Activated T-cell treated with anti-CD3 and anti-CD28 coated beads for 1 hour (primary cell): ENCODE measurements around the gene XRRA1.
"Not testable (repeated sequence)": the region's sequence is repeated elsewhere in the genome, so short reads cannot be mapped to it uniquely, and the experiment has no call there.

Experiments used
- DNase-seq: peaks from one replicate; pipeline ENCODE4 v3.0.0-alpha.2; 2020; ENCODE audit warnings: low read depth

XRRA1 gene

DNA sequence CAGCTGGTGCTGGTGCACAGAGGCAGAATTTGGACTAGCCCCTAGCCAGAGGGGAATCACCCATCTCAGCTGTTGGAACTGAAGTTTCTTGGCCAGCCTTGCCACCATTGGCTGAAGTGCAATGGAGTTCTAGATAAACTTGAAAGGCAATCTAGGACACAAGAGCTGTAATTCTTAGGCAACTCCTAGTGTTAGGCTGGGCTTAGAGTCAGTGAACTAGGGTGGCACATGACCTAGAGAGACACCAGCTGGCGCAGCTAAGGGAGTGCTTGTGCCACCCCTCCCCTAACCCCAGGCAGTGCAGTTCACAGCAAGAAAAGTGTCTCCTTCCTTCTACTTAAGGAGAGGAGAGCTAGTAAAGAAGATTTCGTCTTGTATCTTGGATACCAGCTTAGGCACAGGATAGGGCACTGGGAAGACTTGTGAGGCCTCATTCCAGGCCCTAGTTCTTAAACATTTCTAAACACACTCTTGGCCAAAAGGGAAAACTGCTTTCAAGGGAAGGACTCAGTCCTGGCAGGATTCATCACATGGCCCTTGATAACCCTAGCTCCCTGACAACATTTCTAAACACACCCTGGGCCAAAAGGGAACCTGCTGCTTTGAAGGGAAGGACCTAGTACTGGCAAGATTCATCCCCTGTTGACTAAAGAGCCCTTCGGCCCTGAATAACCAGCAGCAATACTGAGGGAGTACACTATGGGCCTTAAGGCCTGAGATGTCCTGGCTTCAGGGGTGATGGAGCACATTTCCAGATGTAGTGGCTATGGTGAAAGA lies 53.4 kb downstream of the XRRA1 start:
- no peak for DNase-seq

DNA sequence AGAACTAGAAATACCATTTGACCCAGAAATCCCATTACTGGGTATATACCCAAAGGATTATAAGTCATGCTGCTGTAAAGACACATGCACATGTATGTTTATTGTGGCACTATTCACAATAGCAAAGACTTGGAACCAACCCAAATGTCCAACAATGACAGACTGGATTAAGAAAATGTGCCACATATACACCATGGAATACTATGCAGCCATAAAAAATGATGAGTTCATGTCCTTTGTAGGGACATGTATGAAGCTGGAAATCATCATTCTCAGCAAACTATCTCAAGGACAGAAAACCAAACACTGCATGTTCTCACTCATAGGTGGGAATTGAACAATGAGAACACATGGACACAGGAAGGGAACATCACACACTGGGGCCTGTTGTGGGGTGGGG lies 55.9 kb downstream of the XRRA1 start:
- DNase-seq, result not testable (repeated sequence)

DNA sequence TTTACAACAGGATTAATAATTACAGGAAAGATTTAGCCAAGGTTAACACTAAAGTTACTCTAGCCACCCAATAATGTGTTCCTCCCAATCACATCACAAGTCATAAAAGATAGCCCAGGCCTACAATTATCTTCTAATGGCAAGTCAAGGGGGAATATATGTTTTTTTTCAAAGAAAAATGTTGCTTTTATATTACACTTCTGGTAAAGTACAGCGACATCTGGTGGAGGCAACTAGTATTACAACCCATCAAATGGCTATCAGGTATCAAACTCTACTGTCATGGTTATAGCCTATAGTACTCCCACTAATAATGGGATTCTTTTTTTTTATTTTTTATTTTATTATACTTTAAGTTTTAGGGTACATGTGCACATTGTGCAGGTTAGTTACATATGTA lies 71.8 kb downstream of the XRRA1 start:
- DNase-seq, result no peak

DNA sequence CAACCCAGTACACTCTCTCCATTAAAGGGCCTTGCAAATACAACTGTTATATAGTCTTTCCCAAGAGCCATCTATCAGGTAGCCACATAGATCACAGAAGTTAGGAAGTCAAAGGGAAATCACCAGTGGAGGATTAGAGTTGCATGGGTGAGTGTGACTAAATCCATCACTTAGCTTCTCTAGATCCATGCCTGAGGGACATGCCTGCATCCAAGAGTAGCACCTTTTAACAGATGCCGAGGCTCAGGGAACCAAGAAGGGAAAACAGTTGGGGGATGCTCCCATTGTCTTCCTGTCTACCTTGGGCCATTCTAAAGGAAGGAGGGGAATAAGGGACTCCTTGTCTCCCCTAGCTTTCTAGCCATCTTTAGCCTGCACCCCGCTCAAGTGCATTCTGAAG lies 77.9 kb downstream of the XRRA1 start:
- DNase-seq, result no peak

DNA sequence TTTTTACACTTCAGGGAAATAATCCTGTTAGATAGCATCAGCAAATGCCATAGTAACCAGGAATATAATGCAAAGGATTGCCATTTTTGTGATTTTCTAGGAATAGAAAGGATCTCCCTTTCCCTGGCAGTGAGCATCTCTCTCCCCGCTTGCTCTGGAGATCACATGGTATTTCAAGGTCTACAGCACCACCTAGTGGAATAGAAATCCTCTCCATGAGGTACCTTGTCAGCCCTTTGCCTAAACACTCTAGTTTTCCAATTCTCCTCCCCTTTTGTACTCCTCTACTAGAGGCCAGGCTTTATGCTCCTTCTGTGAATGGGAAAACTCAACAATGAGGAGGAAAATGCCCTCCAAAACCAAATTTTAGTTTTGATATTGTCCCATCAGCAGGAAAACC lies 78.4 kb downstream of the XRRA1 start:
- no peak for DNase-seq

DNA sequence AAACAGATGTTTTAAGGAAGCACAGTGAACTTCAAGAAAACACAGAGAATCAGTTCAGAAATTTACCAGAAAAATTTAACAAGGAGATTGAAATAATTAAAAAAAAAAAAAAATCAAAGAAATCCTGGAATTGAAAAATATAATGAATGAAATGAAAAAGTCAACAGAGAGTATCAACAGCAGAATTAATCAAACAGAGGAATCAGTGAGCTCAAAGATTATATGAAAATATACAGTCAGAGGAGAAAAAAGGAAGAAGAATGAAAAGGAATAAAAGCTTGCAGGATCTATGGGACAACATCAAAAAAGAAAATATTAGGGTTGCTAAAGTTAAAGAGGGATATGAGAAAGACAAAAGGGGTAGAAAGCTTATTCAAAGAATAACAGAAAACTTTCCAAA lies 82.3 kb downstream of the XRRA1 start:
- DNase-seq, result no peak

DNA sequence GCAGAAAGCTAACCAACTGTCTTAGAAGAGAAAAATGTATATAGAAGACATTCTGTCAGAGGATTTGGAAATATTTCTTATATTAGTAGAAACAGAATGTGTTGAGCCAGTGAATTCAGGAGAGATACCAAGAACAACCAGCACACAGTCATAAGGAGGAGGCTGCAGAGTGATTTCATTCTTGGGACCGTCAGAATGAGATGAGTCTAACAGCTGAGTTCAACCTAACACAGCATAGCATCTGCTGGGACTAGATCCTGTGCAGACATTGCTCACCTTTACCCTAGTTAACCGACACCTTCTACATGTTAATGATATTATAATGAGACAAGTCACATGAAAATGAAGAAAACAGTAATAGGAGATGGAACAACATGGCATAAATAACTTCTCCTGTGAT lies 85.5 kb downstream of the XRRA1 start:
- DNase-seq, result no peak

DNA sequence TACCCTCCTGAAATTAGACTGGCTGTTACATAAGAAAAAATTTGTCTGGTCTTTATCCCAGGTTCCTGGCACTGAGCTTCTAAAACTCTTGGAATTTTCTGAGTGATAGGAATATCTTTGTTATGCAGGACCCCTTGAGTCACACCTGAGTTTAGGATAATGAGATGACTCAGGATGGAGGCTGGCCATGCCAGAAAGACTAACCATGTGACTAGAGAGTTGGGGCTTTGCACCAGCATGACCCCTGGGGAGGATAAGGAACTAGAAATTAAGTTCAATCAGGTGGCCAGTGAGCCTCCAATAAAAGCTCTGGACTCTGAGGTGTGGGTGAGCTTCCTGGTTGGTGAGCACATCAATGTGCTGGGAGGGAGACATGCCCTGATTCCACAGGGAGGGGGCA lies 88.1 kb downstream of the XRRA1 start:
- DNase-seq, result no peak

DNA sequence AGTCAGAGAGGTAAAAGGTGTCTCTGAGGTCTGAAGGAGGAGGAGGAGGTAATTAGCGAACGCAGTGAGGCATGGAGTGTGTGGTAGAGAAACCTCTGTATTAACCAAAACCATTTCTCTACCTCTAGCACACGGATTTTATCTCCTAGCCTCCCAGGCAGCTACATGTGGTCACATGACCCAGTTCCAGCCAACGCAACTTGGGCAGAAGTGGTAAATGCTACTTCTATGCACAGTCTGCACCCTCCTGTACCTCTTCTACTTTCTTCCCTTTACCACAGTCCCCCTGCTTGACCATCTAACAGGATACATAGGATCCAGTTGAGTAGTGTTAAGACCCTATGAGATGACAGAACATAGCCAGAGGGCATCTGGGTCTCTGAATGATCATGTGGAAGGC lies 95.7 kb downstream of the XRRA1 start:
- DNase-seq, result no peak

DNA sequence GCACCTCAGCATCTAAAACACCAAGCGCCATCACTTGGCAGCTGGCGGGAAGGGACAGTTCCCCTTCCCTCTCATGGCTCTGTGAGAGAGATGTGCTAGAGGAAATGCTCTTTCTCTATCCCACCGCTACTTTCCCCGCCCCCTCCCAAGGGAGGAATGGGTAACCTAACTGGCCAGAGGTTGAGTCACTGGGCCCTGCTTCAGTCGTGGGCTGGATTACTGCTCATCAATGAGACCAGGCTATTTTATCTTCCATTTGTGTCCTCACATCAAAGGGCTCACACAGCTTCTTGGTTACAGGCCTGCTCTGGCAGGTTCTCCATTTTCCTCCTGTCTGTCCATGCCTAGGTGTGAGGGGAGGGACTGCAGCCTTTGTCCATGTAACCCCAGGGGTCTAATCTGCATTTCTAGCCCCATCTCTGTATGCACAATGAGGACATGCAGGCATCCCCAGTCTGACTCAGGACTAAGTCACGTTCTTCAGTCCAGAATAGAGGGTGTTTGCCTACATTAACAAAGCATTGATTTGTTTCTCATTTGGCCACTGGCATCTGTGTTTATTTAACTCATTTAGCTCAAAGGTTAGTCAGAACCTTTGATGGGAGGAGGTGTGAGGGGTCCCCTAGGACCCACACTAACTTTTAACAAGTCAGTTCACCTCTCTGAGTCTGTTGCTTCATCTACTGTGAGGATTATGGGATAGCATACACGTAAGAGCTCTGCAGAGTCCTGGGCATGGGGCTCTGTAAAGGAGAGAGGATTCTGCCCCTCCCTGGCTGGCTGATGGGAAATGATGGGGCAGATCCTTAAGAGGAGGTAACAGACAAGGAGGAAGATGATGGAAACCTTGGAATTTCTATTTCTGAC lies 99.1 kb downstream of the XRRA1 start:
- DNase-seq, result no peak

DNA sequence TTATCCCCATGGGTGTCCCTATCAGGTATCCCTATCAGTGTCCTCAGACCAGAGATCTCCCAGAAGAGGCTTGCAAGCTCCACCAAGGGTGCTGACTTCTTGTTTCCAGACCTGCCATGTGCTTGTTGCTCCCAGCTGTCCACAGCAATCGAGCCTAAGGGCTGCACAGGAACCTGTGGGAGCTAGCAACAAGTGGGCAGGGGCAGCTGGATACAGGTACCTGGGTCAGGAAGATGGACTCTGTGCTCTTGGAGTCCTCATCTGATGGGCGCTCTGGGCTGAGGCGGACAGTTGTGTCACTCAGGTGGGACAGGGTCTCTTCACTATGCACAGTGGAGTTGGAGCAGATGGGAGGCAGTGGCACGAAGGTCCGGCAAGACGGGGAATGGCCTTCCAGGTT lies 101.0 kb downstream of the XRRA1 start:
- DNase-seq, result no peak

DNA sequence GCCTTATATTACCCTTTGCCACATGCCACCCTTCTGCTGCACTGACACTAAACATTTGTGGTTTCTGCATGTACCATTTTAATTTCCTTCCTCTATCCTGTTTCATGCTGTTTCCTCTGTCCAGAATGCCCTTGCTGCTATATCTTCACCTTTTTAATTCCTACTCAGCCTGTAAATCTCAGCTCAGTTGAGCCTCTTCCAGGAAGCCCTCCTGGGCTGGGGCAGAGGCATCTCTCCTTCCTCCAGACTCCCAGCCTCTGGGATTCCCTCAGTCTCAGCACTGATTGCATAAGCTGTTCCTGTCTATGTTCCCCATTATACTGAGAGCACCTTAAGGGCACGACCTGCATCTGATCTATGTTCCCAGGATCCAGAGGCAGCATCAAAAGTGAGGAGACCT lies 101.5 kb downstream of the XRRA1 start:
- no peak for DNase-seq

DNA sequence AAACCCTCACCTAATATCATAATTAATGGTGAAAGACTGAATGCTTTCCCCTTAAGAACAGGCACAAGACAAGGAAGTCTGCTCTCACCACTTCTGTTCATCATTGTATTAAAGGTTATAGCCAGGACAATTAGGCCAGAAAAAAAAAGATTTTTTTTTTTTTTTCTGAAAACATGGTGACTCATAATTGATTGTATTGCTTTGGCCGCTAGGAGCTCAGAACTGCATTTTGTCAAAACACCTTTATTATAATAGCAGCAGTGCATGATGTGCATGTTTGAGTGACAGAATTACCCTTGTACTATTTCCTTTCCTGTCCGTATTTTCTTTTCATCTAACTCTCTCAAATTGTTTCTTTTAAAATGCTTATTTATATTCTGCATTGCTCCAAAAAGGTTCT lies 102.1 kb downstream of the XRRA1 start:
- DNase-seq, result no peak

DNA sequence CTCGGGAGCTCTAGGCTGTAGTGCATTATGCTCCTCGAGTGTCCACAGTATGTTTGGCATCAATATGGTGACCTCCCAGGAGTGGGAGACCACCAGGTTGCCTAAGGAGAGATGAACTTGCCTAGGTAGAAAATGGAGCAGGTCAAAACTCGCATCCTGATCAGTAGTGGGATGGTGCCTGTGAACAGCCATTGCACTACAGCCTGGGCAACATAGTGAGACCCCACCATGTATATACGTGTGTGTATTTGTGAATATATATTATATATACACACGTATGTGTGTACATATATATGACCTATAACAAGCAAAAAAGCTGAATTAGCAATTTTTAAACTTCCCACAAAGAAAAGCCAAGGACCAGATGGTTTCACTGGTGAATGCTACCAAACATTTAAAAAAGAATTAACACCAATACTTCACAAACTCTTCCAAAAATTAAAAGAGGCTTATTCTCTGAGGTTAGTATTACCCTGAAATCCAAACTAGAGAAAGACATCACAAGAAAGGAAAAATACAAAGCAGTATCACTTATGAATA lies 102.8 kb downstream of the XRRA1 start:
- no peak for DNase-seq

DNA sequence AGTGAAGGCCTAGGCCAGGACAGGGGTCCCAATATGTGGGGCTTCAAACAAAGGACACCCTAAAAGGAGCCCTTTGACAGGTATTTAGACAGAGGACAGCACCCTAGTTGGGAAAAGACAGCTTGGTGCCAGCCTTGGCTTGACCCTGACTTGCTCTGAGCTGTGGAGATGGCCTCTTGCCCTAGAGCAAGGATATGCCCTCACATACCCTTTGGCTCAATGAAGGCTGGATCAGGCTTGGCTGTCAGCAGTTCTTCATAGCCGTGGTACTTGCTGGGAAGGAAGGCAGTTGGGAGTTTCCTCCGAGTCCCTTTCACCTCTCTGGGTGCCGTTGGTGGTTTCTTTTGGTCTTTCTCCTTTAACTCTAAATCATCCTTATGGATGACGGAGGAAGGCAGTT lies 104.0 kb downstream of the XRRA1 start:
- no peak for DNase-seq

DNA sequence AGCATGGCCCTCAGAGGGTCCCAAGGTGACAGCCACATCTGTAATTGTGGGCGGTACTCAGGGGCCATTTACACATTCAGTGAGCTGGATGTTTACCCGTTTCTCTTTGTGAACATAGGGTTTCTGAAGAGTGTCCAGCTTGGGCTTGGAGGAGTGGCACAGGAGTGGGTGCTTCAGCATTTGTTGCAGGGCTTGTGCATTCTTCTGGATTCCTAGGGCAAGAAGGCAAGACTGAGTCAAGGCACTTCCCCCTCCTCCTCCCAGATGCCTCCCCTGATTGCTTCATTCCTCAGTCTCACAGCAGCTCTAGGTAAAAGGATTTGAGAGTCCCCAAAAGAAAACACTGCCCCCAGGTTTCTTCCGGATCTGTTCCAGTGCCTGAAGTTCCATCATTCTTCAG lies 104.8 kb downstream of the XRRA1 start:
- DNase-seq, result no peak

DNA sequence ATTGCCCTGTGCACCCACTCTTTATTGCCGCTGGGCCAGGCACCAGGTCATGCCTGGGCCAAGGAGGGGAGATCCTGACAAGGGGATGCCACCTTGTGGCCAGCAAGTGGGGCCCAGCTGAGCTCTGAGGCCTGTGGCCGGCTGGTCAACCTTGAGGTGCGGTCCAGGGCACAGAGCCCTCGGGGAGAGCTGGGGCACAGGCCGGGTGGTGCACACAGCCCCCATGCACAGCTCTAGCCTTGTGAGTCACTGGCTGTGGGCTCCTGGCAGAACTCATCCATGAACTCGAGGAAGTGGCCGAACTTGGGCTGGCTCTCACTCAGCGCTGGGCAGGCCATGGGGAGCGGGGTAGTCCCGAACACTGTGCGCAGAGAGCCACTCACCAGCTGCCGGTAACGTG lies 105.9 kb downstream of the XRRA1 start:
- DNase-seq, result no peak

DNA sequence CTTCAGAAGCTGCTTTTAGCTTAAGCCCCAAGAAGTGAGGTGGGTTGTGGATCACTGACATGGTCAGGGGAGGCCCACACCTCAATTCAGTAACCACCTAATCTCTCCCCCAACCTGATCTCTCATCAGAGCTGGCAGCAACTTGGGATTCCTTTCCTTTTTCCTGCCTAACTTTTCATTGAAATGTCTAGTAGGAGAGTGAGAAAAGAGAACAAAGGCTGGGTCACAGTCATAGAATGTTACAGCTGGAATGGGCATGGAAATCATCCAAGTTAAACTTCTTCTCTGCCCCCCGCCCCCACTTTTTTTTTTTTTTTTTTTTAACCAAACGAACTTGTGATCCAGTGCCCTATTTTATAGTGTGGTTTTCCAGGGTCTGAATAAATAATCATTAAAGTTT lies 108.4 kb downstream of the XRRA1 start:
- no peak for DNase-seq

DNA sequence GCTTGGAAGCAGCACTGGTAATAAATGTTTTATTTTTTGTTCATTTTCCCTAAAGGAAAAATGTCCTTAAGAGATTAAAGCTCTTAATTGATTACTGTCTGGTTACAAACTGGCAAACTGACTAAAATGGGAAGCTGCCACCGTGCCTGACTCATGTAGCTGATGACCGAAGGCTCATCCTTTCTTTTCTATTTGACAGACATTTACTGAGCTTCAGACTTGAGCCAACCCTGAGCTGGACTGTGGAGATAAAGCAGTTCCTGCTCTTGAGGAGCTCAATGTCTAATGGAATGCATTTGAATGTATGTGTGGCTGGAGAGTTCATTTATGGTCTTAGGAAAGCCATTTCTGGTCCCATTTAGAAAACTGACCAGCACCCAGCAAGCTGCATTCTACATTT lies 108.9 kb downstream of the XRRA1 start:
- no peak for DNase-seq

DNA sequence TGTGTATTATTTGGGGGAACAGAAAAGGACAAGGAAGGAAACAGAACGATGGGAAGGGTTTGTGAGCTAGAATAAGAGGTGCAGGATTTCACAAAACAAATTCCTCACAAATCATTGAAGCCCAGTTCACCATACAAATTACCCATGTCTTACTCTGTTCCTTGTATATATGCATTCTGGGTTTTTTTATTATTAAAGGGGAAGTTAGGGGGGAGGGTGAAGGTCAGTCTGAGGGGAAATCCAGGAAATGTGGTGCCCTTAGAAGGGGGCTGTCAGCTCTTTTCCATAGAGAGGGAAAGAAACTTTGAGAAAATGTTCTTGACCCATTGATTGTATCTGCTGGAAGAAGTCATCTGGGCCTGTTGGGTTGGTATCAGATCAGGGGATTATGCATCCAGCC lies 109.4 kb downstream of the XRRA1 start:
- no peak for DNase-seq

DNA sequence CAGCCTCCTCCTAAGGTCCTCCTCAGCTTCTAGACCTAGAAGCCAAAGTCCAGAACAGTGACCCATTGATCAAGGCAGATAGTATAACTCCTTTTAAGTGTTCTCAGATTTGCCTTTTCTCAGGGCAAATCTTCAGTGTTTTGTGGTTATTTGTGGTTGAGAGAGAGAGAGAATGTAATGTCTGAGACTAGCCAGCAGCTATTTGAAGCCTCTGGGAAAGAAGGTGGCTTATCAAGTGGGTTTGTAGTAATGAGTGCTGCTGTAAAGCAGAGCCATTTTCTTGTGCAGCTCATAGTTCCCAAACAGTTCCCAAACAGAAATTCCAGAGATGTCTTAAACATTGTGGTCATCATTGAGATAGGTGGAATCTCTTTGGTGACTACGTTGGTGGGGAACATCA lies 110.7 kb downstream of the XRRA1 start:
- DNase-seq, result no peak

DNA sequence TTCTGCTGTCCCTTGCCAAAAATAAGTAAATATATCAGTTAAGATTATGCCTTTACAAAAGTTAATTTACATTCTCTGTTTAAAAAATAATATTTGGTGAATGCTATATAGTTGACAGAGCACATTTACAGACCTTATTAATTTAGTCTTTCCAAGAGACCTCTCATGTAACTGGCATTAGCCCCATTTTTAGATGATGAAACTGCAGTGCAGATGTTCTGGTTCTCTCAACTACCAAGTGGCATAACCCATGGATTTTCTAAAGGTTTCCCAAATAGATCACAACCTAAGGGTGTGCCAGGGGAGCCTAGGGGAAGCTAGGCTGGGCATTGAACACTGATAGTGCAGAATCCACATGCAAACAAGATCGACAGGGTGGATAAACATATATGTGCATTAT lies 111.7 kb downstream of the XRRA1 start:
- DNase-seq, result no peak

DNA sequence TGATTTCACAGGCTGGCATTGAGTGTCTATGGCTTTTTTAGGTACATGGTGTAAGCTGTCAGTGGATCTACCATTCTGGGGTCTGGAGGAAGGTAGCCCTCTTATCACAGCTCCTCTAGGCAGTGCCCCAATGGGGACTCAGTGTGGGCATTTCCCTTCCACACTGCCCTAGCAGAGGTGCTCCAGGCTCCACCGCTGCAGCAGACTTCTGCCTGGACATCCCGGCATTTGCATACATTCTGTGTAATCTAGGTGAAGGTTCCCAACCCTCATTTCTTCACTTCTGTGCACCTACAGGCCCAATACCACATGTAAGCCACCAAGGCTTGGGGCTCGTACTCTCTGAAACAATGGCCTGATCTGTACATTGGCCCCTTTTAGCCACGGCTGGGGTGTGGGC lies 122.0 kb downstream of the XRRA1 start:
- no peak for DNase-seq
